Measurements from ENCODE around the gene CPE.

GRCh38 chr4:165457793-165458192 lies 79.0 kb downstream of the CPE start:
- TF ChIP-seq CTCF (IDR thresholded peaks at IDR 0.05) (no peak), POLR2A (IDR thresholded peaks at IDR 0.05) (no peak)
